Activated CD8-positive, alpha-beta memory T cell treated with anti-CD3 and anti-CD28 coated beads, Interleukin-2, amount 50 U/mL, for 1 hour (primary cell): ENCODE results near the gene CLNK.

Source experiments
- DNase-seq: peaks from one replicate; pipeline ENCODE4 v3.0.0-alpha.2; 2020; ENCODE audit errors: extremely low read depth

CLNK gene

DNA sequence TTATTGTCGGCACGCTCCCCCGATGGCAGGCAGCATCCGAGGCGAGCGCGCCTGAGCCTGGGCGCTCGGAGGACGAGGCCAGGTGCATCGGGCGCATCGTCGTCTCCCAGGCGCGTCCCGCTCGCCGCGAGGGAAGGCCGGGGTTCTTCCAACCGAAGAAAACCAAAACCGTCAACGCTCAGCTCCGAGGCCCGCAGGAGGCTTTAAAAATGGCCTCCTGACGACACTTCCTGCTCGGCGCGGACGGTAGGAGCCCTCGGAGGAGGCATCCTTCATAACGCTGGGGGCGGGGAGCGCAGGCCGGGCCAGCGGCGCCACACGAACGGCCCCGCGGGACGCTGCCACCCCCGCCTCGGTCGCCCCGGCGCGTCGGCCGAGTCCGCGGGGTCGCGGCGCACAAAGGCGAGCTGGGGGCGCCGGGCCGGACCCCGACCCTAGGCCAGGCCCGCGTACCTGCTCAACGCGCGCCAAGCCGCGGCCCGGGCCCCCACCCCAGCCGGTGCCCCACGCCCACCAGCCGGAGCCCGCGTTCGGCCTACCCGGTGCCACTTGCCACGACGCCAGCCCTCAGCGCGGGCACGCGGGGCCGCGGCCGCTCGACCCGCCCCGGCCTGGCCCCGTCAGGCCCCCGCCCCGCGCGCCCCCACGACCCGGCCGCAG lies 227.8 kb downstream of the CLNK start:
- no peak for DNase-seq

DNA sequence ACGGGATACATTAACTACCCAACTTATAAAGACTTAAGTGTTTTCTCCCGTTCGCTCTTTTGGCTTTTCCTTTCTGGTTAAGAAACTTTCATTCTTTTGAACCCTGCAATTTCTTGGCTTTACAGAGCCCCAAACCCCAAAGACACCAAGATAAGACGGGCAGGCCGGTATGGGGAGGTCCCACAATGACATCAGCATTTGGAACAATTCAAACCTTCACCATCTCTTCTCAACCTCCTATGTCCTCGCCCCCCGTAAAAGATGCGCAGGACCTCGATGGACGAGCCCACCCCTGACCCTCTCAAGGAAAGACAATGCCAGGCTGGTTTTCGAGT lies 228.3 kb downstream of the CLNK start:
- DNase-seq, result no peak

DNA sequence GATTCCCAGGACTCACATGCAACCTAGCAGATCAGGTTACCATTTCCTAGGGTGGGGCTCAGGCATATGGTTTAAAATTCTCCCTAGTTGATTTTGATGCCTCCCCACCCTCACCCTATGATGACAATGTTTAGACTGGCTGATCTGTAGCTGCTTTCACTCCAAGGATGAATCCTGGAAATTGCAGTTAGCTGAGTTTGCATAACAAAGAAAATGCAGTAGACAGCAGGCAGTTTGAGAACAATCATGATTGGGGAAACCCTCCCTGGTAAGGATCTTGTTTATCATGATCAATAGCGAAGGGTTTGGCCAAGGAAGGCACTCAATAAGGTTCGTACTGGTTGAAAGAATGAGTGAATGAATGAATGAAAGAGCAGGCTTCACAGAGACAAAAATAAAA lies 229.4 kb downstream of the CLNK start:
- DNase-seq, result no peak

DNA sequence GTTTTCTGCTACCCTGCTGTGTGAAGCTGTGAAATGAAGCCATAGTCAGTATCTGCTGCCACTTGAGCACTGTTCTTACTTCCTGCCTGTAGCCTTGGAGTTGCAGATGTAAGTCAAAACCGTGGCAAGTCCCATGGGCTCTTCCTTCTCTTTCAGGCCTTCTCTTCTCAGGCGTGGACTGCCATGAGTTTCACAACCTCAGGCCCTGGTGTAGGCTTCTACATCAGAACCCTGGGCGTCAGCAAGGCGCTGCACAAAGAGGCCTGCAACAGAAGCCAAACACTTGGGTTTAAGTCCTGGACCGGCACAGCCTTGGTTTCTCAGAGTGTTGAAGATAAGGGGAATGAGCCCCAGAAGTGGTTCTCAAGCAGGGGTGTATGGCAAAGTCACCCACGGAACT lies 229.8 kb downstream of the CLNK start:
- DNase-seq, result no peak

DNA sequence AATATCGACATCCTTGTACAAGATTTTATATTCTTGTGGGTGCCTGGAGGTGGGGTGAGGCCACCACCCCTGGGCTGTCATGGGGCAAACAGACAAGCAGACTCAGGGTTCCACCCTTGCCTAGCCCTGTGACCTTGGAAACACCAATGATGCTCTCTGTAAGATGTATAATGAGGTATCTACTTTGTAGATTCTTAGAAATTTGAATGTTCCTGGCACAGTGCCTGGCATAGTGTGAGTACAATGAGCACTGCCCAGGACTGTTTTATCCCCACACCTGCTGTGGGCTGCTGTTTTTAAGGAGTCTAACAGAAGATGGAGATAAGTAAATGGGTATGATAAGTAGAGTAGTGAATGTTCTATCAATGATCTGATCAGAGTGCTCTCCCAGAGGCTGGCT lies 230.4 kb downstream of the CLNK start:
- DNase-seq, result no peak

DNA sequence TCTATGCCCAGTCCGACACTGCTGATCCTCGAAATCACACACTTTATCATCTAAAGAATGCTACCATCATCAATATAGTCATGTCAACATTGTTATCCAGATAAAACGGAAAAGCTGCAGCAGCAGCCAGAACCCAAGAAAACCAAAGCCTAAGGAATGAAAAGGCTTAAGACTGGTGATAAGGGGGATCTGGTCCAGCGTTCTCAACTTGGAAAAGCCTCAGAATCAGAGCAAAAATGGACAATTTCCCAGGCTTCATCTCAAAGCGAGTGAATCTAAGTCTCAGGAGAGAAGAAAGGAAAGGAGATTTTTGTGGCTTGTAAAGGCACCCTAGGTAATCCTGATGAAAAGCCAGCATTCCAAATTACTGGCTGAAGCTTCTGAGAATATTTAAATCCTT lies 235.6 kb downstream of the CLNK start:
- no peak for DNase-seq

DNA sequence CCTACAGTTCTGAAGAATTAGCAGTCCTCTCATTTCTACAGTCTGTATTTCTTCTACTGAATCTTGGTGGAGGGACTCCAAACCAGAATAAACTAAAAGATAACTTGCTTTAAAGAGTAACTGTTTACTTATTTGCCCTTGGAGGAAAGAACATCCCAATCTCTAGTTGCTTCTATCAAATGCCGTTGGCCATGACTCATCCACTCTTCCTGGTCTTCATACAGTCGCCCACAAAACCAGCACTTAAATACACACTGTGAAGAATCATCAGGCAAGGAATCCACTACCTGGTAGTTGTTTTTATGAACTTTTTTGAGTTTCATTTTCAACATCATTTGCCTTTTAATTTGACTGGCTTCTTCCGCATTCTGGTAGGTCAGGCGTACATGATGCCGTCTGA lies 241.6 kb downstream of the CLNK start:
- DNase-seq, result no peak

DNA sequence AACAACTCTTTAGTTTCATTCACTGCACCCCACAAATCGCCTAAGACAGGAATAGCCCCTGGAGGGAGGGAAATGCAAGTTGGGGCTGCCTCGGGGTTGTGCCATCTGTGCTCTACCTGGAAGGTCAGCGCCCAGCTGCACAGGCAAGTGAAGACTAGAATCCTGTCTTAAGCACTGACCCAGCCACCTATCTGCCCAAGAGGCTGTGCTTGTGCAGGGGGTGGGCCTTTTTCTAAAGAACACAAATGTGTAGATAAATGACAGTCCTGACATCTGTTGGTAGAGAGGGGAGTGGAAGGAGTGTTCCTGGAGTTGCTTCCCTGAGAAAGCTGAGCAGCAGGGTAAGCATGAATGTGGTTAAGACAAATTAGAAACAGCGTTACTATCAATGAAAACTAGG lies 243.1 kb downstream of the CLNK start:
- no peak for DNase-seq

DNA sequence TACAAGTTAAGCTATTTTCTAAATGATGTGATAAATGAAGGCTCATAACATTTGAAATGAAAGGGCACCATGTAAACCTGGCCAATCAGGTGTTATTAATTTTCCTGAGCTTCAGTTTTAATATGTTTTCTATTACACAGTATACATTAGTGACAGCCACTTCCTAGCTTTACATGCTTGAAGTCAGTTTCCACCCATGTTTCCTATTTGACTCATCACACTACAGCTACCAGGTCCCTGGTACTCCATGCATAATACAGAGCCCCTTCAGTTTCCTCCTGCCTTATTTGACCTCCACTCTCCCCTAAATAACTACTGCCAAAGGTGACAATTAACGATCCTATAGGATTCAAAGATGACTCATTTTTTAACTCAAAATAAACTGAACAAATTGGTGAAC lies 245.6 kb downstream of the CLNK start:
- DNase-seq, result no peak

DNA sequence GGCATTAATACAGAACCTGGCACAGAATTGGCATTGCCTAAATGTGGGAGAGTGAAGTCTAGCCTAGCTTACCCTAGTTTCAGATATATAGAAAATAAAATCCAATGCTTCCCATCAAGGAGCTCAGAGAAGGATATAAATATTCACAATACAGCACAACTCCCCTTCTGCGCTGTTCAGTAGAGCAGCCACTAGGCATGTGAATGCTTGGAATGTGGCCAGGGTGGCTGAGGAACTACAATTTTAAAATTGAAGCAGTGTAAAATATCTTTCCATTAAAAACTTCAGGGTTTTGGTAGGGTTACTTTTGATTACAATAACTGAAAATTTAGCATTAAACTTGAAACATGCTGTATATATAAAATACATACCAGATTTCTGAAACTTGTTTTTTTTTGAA lies 246.8 kb downstream of the CLNK start:
- no peak for DNase-seq
